ENCODE measurements around the gene DDX17. TPM values are rescaled to one million over a fixed set of nuclear protein-coding genes. Genes with fewer than 3 reads are reported as not detected.

The DDX17 gene
- total and polyA plus RNA-seq, 2 experiments from 2014 or later: 88.0 to 603 TPM

GRCh38 chr22:38549101-38549894 is 43.2 kb upstream of the DDX17 start (continued):
- TF ChIP-seq ETS1 (IDR thresholded peaks at IDR 0.05): no peak
- TF ChIP-seq REST (IDR thresholded peaks at IDR 0.05; ENCODE audit: unreplicated experiment): no peak
- no peak for TF ChIP-seq NANOG (IDR thresholded peaks at IDR 0.05; ENCODE audit: borderline replicate concordance)
- TF ChIP-seq EZH2phosphoT487 (IDR thresholded peaks at IDR 0.05; ENCODE audit: unreplicated experiment): no peak

GRCh38 chr22:38540701-38541100 is 34.6 kb upstream of the DDX17 start:
- no peaks in the 10 kb centered on the region for H3K27me3 ChIP-seq (ENCODE audit: insufficient read depth)
- peaks cover 27% of the 10 kb centered on the region for H3K36me3 Mint-ChIP-seq (ENCODE audit: low read depth)
- H3K9me2 ChIP-seq (ENCODE audit: insufficient read depth): no peaks in the 10 kb centered on the region
- peaks cover 7% of the 10 kb centered on the region for H3K36me3 ChIP-seq (ENCODE audit: insufficient read depth)
- no peaks in the 10 kb centered on the region for H3F3A ChIP-seq (replicated peaks; ENCODE audit: low read depth)
- no peak for ATAC-seq
- peaks cover 22% of the 10 kb centered on the region for H3K9me3 Mint-ChIP-seq
- no peak overlapping the region for H3K4me3 Mint-ChIP-seq
- no peak overlapping the region for H3K4me3 ChIP-seq
- peaks cover 4% of the 10 kb centered on the region for H3K27me3 Mint-ChIP-seq (ENCODE audit: insufficient read depth, low read depth, poor library complexity)
- no peak overlapping the region for H2AFZ ChIP-seq
- H3K4me1 ChIP-seq (ENCODE audit: insufficient read depth): no peaks in the 10 kb centered on the region
- H3K4me2 ChIP-seq: no peak overlapping the region
- no peak for DNase-seq (ENCODE audit: low spot score)
- no peaks in the 10 kb centered on the region for H4K20me1 ChIP-seq (replicated peaks; ENCODE audit: insufficient read depth)
- H3K79me2 ChIP-seq (replicated peaks; ENCODE audit: insufficient read depth): no peaks in the 10 kb centered on the region
- H3K4me1 Mint-ChIP-seq: no peaks in the 10 kb centered on the region
- no peak overlapping the region for H3K27ac ChIP-seq (ENCODE audit: low read depth)
- H3K27ac Mint-ChIP-seq: no peak overlapping the region
- TF ChIP-seq ZNF114 (CRISPR knock-in tag; IDR thresholded peaks at IDR 0.05): no peak
- no peak for TF ChIP-seq ETS1 (IDR thresholded peaks at IDR 0.05)
- TF ChIP-seq POLR2AphosphoS5 (IDR thresholded peaks at IDR 0.05; ENCODE audit: low read depth): no peak
- TF ChIP-seq REST (IDR thresholded peaks at IDR 0.05; ENCODE audit: unreplicated experiment): no peak
- no peak for TF ChIP-seq CREB1 (CRISPR knock-in tag; IDR thresholded peaks at IDR 0.05; ENCODE audit: low read depth)

Measured in GM23338 (cell line).